ENCODE data around the gene MST1. TPM values are rescaled to one million over a fixed set of nuclear protein-coding genes. Genes with fewer than 3 reads are reported as not detected.

The MST1 gene
- total RNA-seq, 2 experiments from 2014 or later, result 9.6 to 11.8 TPM

DNA sequence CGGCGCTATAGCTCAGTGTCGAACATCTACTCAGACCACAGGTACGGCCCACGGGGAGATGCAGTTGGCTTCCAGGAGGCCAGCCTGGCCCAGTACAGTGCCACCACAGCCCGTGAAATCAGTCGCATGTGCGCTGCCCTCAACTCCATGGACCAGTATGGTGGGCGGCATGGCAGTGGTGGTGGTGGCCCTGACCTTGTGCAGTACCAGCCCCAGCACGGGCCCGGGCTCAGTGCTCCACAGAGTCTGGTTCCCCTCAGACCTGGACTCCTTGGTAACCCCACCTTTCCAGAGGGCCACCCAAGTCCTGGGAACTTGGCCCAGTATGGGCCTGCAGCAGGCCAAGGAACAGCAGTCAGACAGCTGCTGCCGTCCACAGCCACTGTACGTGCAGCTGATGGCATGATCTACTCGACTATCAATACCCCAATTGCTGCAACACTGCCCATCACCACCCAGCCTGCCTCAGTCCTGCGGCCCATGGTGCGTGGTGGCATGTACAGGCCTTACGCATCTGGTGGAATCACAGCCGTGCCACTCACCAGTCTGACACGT is 33.5 kb downstream of the MST1 start:
- Mint-ChIP-seq H3K4me1 (ENCODE audit: low read depth) (no peaks in the 10 kb centered on the region), H3K9me3 (no peaks in the 10 kb centered on the region), H3K4me3 (no peak overlapping the region), H3K27me3 (no peaks in the 10 kb centered on the region), H3K36me3 (ENCODE audit: low read depth) (no peaks in the 10 kb centered on the region), H3K27ac (no peak overlapping the region)
- intact Hi-C loops (cut with micrococcal nuclease), result no loop called here
- ChIA-PET CTCF (interaction anchor here (1.8 to 2.3 kb wide), 2 partner anchors 116 kb away, joined by 8 to 14 read pairs; no protein-coding TSS in a partner anchor), POLR2A (no interaction called here)
- ATAC-seq (no peak), DNase-seq (no peak)
- no peak for TF ChIP-seq CTCF (IDR thresholded peaks at IDR 0.05)

DNA sequence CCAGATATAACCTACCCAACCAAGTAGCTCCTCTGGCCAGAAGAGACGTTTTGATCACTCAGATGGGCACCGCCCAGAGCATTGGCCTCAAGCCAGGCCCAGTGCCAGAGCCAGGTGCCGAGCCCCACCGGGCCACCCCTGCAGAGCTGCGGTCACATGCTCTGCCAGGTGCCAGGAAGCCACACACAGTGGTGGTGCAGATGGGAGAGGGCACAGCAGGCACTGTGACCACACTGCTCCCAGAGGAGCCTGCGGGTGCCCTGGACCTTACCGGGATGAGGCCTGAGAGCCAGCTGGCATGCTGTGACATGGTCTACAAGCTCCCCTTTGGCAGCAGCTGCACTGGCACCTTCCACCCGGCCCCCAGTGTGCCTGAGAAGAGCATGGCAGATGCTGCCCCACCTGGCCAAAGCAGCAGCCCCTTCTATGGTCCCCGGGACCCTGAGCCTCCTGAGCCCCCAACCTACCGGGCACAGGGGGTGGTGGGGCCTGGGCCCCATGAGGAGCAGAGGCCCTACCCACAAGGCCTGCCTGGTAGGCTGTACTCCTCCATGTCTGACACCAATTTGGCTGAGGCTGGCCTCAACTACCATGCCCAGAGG is 34.2 kb downstream of the MST1 start:
- H3K27me3 Mint-ChIP-seq, result no peaks in the 10 kb centered on the region
- DNase-seq (no peak), ATAC-seq (no peak)
- H3K36me3 Mint-ChIP-seq (ENCODE audit: low read depth), result no peaks in the 10 kb centered on the region
- TF ChIP-seq CTCF (IDR thresholded peaks at IDR 0.05), result no peak
- H3K4me3 Mint-ChIP-seq, result no peak overlapping the region
- H3K9me3 Mint-ChIP-seq, result no peaks in the 10 kb centered on the region
- POLR2A ChIA-PET, result no interaction called here
- CTCF ChIA-PET, result interaction anchor here (1.8 kb wide), 1 partner anchor 115 kb away, joined by 8 read pairs; no protein-coding TSS in a partner anchor
- no peaks in the 10 kb centered on the region for H3K4me1 Mint-ChIP-seq (ENCODE audit: low read depth)
- H3K27ac Mint-ChIP-seq, result no peak overlapping the region
- intact Hi-C loops (cut with micrococcal nuclease), result no loop called here

DNA sequence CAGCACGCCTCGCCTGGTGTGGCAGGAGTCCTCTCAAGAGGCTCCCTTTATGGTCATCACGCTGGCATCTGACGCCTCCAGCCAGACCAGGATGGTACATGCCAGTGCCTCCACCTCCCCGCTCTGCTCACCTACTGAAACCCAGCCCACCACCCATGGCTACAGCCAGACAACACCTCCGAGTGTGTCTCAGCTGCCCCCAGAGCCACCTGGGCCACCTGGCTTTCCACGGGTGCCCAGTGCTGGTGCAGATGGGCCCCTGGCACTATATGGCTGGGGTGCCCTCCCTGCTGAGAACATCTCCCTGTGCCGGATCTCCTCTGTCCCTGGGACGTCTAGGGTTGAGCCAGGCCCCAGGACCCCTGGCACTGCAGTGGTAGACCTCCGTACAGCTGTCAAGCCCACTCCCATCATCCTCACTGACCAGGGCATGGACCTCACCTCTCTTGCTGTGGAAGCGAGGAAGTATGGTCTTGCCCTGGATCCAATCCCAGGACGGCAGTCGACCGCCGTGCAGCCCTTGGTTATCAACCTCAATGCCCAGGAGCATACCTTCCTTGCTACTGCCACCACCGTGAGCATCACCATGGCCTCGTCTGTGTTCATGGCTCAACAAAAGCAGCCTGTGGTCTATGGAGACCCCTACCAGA is 35.0 kb downstream of the MST1 start:
- H3K27ac Mint-ChIP-seq, result no peak overlapping the region
- DNase-seq (no peak), ATAC-seq (no peak)
- TF ChIP-seq CTCF (IDR thresholded peaks at IDR 0.05), result no peak
- intact Hi-C loops (cut with micrococcal nuclease), result no loop called here
- H3K9me3 Mint-ChIP-seq, result no peaks in the 10 kb centered on the region
- ChIA-PET CTCF (interaction anchor here (1.8 to 2.2 kb wide), 2 partner anchors 115 kb away, joined by 8 to 16 read pairs; no protein-coding TSS in a partner anchor), POLR2A (no interaction called here)
- H3K36me3 Mint-ChIP-seq (ENCODE audit: low read depth), result no peaks in the 10 kb centered on the region
- H3K4me1 Mint-ChIP-seq (ENCODE audit: low read depth), result no peaks in the 10 kb centered on the region
- H3K27me3 Mint-ChIP-seq, result no peaks in the 10 kb centered on the region
- no peak overlapping the region for H3K4me3 Mint-ChIP-seq

DNA sequence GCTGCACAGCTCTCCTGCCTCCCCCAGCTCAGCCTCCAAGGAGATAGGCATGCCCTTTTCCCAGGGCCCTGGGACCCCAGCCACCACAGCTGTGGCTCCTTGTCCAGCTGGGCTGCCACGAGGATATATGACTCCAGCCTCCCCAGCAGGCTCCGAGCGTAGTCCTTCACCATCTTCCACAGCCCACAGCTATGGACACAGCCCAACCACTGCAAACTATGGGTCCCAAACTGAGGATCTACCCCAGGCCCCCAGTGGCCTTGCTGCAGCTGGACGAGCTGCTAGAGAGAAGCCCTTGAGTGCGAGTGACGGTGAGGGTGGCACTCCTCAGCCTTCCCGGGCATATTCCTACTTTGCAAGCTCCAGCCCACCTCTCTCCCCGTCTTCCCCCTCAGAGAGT is 35.7 kb downstream of the MST1 start:
- DNase-seq (no peak), ATAC-seq (no peak)
- H3K4me1 Mint-ChIP-seq (ENCODE audit: low read depth), result no peaks in the 10 kb centered on the region
- H3K9me3 Mint-ChIP-seq, result no peaks in the 10 kb centered on the region
- no peaks in the 10 kb centered on the region for H3K36me3 Mint-ChIP-seq (ENCODE audit: low read depth)
- H3K4me3 Mint-ChIP-seq, result no peak overlapping the region
- no peak for TF ChIP-seq CTCF (IDR thresholded peaks at IDR 0.05)
- ChIA-PET CTCF (interaction anchor here (2.2 kb wide), 1 partner anchor 114 kb away, joined by 16 read pairs; no protein-coding TSS in a partner anchor), POLR2A (no interaction called here)
- intact Hi-C loops (cut with micrococcal nuclease), result no loop called here
- H3K27me3 Mint-ChIP-seq, result no peaks in the 10 kb centered on the region
- no peak overlapping the region for H3K27ac Mint-ChIP-seq

- TF ChIP-seq CTCF (IDR thresholded peaks at IDR 0.05), result no peak
- DNase-seq (no peak), ATAC-seq (no peak)
- ChIA-PET CTCF (interaction anchor here (2.2 kb wide), 1 partner anchor 113 kb away, joined by 16 read pairs; no protein-coding TSS in a partner anchor), POLR2A (interaction anchor here (1.3 kb wide), 1 partner anchor 19 kb away, joined by 4 read pairs; no protein-coding TSS in a partner anchor)
- intact Hi-C loops (cut with micrococcal nuclease), result no loop called here
- H3K9me3 Mint-ChIP-seq, result no peaks in the 10 kb centered on the region
- no peaks in the 10 kb centered on the region for H3K4me1 Mint-ChIP-seq (ENCODE audit: low read depth)
- no peak overlapping the region for H3K27ac Mint-ChIP-seq
- no peak overlapping the region for H3K4me3 Mint-ChIP-seq
- H3K27me3 Mint-ChIP-seq, result no peaks in the 10 kb centered on the region
- H3K36me3 Mint-ChIP-seq (ENCODE audit: low read depth), result no peaks in the 10 kb centered on the region
Observed at GRCh38 chr3:49652903-49653415, 36.3 kb downstream of the MST1 start.
